Central memory CD4-positive, alpha-beta T cell (primary cell): ENCODE measurements around the gene EPN2.
"Not testable (repeated sequence)": the region's sequence is repeated elsewhere in the genome, so short reads cannot be mapped to it uniquely, and the experiment has no call there.

Experiments used
- DNase-seq: peaks from one replicate; pipeline ENCODE4 v3.0.0; 2022

Gene EPN2

DNA sequence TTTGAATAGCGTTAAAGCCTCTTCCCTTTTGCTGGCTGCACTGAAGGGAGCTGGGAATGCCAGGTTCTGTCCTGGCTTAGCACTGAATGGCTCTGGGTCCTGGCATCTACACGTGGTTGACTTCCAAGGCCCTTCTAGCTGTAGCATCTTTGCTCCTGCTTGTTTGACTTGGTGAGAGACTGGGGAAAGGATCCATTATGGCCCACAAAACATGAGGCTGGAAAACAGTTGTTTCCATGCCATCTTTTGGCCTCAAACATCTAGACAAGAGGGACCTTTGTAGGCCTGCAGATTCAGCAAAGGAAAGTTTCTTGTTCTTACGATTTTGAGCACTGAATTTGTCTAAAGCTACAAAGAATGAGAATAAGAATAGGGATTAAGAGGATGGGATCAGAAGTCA lies 32.5 kb downstream of the EPN2 start:
- DNase-seq: no peak

DNA sequence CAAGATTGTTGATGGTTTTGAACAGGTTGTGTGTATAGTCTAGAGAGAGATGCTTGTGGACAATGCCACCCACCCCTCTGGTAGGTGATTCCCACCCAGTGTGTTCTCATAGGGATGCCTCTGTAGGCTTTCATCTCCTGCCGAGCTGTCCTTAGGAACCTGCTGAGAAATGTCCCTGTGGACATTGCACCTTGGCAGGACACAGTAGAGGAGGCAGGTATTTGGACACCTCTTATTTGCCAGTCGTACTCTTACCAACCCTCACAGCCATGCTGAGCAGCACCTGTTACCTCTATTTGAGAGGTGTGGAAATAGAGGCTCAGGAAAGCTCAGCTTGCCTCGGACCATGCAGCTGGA lies 33.2 kb downstream of the EPN2 start:
- no peak for DNase-seq

DNA sequence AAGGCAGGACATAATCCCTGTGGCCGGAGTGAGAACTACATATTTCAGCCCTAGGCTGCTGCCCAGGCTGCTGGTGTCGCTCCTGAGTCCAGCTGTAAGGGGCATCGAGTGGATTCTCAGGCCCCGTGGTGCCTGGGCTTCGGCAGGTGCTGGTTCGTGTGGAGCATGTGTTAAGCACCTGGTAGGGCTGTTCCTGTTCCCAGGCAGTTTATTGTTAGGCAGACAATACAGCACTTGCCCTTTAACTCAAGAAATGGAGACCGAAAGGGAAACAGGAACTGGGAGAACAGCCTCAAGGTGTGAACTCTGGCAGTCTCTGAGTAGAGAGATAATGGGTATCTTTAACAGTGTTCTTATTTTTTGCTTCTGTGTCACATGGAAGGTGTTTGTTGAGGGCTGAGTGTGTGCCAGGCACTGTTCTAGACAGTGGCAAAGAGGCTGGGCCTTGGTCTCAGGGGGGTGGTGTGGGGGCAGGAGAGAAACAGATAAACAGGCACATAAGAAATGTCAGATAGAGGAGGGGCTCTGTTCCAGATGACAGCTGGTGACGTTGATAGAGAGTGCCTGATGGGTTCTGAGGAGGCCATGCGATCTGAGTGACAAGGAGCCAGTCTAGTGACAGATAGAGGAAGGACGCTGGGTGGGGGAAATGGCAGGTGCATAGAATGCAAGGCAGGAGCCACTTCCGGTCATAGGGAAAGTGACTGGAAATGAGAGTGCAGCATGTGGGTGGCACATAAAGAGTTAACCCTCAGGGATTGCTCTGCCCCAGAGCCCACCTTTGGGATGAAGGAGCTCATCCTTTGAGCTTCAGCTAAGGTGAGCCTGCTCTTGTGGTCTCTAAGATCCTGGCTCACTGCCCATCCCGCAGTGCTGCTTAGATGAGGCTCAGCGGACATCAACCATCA lies 33.8 kb downstream of the EPN2 start:
- no peak for DNase-seq

DNA sequence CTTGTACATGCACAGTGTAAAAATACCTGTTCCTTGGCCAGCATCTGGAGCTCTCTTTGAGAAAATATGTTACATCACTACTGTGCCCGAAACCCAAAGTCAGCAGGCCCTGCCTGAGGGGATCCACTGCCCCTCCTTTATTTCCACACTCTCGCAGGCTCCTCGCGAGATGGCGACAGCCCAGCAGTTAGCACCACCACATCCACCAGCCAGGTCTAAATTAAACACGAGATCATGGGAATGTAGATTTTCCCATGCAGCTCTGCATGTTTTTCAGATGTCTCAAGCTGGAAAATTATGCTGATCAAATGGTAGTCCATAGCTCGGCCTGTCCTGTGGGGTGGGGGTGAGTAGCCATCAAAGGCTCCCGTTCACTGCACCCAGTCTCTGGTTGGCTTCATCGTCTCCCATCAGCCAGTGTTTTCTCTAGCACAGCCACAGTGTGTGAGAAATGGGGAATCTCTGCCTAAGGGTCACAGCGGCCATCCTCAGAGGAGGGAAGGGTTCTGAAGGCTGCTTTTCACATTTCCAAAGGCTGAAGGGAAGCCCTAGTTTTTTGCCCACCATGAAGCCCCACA lies 34.7 kb downstream of the EPN2 start:
- no peak for DNase-seq

DNA sequence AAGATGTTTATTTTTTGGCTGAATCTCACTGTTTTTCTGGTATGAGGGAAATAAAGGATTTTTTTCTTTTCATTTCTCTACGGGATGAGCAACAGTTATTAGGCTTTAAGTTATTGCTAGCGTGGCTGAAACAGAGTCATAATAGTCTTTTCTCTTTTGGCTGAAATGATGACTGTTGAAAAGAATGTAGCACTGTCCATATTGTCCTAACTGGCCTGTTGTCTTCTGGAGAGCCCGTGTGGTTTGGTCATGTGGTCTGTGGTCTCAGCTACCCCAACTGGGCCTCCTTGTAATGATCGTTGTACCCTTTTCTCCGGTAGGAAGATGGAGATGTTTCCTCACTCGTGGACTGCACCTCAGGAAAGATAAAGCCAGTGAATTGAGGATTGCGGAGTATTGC lies 36.6 kb downstream of the EPN2 start:
- no peak for DNase-seq

DNA sequence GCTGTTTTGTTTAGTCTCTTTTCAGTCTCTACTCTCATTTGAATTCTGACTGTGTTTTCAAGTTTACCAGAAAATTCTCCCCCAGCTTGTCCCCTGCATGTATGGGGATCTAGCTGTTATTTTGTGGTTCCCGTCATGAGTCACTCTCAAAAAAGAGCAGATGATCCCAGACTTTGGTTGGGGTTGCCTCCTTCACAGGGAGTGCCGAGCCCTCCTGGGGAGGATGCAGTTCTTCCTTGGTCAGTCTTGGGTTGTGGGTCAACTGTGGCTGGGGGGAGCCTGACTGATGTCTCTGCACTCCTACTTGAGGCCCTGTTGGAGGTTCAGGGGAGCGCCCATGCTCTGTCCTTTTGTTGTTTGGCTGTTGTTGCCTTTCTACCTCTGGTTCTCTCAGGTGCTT lies 37.7 kb downstream of the EPN2 start:
- DNase-seq: no peak

DNA sequence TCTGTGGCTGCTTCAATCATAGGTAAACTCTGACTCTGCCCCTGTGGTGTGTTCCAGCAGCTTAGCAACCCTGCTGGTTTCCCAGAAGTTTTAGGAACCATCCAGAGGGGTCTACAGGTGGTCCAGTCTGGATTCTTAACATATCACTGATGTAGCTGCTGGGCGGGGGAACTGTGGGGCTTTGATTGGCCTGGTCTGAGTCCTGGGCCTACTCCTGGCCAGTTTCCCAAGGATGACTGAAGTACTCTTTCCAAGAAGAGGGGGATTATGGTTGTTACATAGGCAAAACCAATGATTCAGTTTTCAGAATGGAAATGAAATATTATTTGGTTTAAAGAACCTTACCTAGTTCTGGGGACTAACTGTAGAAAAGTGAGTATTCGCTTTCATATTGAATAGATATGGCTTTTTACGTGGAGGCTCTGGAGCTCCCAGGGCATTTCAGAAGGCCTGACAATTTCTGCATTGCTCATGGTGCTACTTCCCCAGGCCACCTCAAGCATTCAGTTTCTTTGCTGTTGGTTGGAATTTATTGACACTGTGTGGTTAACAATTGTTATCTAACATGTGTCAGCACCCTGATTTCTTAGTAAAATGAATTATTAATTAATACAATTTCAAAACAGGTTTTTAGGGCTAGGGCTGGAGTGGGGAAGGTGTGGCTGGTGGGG lies 38.4 kb downstream of the EPN2 start:
- no peak for DNase-seq

DNA sequence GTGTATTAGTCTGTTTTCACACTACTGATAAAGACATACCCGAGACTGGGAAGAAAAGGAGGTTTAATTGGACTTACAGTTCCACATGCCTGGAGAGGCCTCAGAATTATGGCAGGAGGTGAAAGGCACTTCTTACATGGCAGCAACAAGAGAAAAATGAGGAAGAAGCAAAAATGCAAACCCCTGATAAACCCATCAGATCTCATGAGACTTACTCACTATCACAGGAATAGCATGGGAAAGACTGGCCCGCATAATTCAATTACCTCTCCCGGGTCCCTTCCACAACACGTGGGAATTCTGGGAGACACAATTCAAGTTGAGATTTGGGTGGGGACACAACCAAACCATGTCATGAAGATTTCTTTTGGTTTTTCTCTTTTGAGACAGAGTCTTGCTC lies 41.1 kb downstream of the EPN2 start:
- not testable (repeated sequence) for DNase-seq

DNA sequence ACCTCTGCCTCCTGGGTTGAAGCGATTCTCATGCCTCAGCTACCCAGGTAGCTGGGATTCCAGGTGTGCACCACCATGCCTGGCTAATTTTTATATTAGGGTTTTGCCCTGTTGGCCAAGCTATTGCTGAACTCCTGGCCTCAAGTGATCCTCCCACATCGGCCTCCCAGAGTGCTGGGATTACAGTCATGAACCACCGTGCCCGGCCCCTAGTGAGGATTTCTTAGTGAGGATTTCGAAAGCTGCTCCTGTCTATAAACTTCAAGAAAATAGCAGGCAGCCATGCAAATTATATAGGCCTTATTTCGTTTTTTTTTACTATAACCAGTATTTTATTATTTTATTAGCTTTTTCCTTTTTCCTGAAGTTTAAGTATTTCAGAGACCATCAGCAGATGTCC lies 41.6 kb downstream of the EPN2 start:
- no peak for DNase-seq

DNA sequence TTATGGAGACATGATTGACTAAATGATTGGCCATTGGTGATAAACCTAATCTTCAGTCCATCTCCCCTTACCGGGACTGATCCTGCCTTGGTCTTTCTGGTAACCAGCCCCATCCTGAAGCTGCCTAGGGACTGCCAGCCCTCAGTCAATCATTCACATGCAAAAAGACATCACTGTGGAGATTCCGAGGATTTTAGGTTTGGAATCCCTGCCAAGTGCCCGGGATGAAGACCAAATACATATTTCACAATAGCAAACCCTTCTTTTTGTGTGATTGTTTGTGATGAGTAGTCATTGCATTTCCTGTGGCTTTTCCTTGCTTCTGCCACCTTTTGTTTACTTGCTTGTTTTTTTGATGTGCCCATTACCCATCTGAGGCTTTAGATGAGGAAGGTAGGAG lies 44.0 kb downstream of the EPN2 start:
- DNase-seq: no peak

DNA sequence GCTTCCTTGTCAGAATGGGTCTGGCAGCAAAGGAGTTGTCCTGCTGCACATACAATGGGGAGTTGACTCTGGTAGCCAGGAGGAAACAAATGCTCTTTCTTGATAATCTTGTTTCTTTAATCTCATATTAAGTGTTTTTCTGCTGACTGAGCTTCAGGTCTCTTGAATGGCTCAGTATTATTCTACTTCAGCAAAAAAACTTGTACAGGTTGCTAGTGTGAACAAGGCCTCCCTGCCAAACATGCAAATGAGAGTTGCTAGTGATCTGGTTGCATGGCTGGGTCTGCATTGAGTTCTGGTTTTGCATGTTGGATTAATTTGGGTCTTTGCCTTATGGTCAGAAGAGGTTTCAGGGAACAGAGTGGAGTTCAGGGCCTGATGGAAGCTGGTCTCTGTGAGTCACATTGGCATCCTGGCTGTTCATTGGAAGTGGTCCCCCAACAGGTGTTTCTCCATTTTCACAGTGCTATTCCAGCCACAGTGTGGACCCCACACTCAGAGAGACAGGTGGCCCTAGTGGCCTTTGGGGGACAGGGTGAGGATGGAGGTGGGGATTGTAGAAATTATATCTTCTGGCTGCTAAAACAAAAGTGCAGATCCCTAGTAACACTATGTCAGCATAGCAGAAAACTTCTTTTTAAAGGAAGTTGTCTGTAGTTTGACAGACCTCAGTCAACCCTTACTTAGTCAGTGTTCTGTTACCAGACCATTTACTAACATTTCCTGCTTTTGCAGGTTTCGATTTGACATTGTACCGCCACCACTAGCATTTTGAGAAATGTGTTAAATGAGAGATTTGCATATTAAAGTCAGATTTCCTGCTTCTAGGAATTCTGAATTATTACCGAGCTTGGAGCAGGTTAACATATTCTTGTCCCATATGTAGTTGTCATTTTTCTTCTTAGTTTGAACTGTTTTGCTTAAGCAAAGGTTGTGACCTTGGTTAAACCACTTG lies 47.1 kb downstream of the EPN2 start:
- no peak for DNase-seq

DNA sequence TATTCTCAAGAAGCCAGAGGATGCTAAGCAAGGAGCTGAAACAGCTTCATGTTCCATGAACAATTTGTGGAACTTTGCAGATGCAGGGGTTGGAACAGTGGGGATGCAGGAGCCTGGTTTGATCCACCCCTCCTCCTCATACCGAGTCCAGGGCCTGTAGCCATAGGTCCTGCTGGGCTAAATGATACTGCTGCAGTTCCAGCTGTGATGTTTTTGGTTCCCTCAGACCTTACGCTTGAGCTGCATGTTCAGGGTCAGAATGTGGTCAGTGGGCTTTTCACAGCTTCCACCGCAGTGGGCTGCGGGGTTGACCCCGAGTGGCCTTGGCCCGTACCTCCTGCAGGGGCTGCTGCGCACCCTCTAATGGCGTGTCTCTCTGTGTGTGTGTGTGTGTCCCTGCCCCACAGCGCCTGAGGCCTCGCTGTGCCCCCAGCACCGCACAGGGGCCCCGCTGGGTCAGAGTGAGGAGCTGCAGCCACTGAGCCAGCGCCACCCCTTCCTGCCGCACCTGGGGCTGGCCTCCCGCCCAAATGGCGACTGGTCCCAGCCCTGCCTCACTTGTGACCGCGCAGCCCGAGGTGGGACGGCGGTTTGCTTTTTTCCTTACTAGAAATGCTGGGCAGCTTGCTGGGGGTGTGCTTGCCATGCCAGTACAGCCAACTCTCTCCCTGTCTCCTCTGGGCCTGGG lies 48.2 kb downstream of the EPN2 start:
- no peak for DNase-seq

DNA sequence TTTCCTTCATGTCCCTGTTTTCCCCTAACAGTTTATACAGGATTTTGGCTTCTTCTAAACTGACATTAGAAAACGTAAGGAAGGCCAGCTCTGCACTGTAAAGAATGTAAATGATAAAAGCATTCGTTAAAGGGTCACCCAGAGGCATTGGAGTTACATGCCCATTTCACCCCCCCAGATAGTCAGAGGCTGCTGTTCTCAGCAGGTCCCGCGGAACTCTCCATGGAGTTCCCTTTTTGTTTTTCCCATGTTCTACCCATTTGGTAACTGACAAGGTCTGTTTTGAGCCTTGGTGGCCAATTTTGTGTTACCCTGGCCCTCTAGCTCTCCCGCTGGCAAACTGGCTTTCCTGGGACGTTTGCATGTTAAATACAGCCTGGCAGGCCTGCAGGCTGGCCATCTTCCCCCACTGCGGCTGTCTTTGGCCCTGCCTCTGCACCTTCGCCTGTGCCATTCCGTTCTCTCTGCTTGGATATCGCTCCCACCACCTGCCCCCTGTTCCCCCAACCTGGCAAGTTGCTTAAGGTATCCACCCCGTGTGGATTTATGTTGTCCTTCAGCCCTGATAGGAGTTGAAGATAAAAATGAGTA lies 49.7 kb downstream of the EPN2 start:
- no peak for DNase-seq

DNA sequence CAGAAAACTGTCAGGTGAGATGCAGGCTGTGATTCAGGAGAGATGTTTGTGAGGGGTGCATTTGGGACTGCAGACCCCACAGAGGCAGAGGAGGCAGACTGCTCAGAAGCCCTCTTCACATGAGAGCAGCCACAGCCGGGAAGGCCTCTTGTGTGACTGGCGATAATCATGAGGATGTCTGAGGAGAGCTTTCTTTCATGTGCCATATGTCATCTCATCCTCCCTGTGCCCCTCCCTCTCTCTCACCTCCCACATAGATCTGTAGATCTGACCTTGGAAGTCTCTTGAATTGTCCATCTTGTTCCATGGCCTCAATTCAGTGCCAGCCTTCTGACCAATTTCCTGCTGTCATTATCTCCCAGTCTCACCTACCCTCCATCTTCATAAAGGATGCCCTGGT lies 50.5 kb downstream of the EPN2 start:
- DNase-seq: no peak

DNA sequence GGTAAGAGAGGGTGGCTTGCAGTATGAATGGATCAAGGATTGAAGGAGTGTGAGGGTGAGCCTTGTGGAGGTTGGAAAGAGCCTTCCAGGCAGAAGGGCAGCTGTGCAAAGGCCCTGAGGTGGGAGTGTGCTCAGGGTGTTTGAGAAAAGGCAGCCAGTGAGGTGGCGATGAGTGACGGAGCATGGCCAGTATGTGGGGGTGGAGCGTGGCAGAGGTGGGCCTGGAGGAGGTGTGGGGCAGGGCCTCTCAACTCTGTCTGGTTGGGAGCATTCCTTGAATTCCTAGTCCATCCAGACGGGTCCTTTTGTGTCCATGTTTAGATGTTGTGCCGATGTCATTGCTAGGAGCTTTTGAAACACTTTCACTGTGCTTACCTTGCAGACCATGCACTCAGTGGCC lies 51.3 kb downstream of the EPN2 start:
- no peak for DNase-seq

DNA sequence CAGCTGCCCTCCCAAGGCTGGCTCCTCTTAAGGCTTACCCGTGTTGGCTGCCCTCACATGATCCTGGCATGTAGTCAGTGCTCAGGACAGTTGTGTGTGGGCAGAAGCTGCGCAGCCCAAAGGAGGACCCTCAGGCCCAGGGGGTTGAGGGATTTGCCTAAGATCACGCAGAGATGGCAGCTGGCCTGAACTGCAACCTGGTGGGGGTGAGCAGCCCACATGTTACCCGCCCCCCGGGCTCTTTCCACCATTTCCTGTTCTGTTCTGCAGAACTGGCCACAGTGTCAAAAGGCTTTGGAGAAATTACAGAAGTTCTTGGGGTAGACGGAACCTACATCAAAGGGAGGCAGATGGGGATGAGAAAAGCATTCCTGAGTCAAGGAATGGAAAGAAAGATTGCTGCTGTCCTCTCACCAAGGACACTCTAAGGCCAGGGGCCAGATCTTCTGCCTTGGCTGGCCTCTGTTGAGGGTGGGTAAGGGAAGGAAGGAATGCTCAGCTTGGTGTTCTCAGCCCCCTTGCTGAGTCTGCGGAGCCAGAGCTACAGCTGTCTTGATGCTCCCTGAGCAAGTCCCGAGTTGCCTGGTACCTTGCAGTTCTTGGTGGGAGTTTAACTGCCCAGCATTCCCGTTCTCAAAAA lies 53.0 kb downstream of the EPN2 start:
- no peak for DNase-seq

DNA sequence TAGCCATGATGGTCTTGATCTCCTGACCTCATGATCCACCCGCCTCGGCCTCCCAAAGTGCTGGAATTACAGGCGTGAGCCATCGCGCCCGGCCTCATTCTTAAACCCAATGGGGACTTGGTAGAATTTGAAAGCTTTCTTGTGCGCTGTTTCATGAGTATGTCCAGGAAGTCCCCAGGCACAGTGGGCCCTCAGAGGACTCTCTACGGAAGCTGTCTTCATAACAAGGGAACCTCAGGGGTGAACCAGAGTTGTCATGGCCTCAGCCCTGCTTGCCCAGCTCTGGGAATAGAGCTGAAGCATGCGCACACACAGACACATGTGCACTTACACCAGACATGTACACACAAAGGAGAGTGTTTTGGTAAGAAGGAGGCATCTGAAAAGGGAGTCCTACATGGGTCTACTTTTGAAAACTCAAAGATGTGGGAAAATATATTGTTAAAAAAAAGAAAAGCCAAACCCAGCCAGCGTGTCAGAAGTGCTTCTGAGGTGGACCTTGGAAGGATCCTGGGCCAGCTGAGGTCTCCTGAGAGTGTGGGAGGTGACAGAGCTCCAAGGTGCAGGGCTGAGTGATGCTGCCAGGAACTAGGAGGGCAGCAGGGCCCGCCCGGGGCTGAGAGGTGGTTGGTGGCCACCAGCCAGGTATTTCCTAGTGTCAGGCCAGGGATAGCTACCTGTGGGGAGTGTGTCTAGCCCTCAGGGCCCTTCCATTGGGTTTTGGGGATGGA lies 54.6 kb downstream of the EPN2 start:
- DNase-seq: no peak

DNA sequence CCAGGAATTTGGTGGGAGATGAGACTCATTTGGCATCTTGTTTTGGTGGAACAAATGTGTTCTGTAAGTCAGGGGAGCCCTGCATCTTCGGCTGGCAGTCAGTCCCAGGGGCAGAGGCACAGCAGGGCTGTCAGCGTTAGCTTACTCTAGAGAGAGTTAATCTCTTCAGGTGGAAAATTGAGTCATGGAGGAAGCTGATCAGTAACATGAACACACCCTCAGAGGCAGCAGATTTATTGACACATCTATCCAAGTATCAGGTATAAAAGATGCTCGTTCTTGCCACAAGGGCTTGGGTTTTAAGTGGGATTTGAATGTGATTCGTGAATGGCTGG lies 55.2 kb downstream of the EPN2 start:
- no peak for DNase-seq

DNA sequence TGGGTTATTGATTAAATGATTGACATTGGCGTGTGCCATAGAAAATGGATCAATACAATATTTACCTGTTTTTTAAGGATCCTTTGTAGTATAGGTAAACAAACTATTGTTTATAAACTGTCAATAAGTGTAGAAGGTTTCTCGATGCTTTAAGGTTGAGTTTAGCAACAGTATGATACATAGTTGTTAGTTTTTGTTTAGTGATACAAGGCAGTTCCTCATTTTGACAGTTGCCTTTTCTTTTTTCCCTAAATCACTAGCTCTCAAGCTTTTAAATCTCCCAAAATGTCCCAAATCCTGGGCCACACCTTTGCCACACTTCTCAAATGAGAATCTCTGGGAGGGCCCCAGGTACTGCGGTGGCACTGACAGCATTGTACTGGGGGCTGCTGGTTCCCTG lies 57.3 kb downstream of the EPN2 start:
- no peak for DNase-seq

DNA sequence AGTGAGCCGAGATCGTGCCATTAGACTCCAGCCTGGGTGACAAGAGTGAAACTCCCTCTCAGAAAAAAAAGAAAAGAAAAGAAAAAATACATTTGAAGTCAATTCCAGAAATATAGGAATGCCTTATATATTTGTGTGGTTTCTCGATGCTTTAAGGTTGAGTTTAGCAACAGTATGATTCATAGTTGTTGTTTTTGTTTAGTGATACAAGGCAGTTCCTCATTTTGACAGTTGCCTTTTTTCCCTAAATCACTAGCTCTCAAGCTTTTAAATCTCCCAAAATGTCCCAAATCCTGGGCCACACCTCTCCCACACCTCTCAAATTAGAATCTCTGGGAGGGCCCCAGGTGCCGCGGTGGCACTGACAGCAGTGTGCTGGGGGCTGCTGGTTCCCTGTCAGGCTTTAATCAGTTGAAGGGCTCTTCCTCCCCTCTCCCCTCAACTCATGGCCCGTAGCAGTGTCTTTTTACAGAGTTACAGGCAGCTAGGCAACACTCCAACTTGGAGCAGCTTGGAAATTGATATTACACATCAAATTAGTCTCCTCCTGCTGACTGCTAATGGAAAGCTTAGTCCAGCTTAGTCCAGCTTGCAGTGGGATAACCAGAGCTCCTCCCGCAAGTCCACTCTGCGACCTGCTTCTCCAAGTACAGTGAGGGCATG lies 58.4 kb downstream of the EPN2 start:
- DNase-seq: no peak
